Measurements from ENCODE around the gene ENAM.

Gene ENAM, protein sequence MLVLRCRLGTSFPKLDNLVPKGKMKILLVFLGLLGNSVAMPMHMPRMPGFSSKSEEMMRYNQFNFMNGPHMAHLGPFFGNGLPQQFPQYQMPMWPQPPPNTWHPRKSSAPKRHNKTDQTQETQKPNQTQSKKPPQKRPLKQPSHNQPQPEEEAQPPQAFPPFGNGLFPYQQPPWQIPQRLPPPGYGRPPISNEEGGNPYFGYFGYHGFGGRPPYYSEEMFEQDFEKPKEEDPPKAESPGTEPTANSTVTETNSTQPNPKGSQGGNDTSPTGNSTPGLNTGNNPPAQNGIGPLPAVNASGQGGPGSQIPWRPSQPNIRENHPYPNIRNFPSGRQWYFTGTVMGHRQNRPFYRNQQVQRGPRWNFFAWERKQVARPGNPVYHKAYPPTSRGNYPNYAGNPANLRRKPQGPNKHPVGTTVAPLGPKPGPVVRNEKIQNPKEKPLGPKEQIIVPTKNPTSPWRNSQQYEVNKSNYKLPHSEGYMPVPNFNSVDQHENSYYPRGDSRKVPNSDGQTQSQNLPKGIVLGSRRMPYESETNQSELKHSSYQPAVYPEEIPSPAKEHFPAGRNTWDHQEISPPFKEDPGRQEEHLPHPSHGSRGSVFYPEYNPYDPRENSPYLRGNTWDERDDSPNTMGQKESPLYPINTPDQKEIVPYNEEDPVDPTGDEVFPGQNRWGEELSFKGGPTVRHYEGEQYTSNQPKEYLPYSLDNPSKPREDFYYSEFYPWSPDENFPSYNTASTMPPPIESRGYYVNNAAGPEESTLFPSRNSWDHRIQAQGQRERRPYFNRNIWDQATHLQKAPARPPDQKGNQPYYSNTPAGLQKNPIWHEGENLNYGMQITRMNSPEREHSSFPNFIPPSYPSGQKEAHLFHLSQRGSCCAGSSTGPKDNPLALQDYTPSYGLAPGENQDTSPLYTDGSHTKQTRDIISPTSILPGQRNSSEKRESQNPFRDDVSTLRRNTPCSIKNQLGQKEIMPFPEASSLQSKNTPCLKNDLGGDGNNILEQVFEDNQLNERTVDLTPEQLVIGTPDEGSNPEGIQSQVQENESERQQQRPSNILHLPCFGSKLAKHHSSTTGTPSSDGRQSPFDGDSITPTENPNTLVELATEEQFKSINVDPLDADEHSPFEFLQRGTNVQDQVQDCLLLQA

DNA sequence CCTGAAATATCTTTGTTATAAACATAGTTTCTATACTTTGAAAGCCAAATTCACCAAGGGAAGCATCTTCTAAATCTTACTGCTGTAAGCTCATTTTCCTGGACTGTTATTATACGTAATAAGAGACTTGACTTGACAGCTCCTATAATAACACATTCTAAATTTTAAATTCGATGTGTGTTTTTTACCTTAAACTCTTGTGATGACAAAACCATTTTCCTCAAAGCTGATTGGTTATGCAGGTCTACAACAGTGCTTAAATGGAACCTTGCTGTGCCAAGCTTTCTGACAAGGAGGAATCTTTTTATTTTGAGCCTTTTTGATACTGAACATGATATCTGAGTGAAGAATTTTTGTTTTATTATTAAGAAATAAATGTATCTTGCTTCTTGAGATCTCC, at the start of gene ENAM:
ENAM (plus strand) TSS at position 301 of the 400 bp plus-strand sequence. CDS start 757 bp downstream, outside the sequence.
- no peak for DNase-seq

DNA sequence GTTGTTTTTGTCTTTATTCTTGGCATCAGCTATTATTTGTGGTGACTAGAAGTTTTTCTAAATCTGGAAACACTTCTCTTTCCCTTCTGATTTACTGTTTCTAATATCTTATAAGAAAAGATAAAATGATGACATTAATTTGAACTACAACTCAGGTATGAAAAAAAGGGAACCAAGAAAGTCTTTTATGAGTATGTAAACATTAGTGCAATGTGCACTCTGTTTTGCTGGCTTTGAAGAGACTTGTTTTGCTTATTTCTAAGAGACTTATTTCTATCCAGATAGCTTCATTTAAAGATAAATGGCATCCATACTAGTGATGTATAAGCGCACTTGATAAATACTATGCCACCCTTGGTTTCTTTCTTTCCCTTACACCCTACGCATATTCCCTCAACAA, 46.6 kb upstream of the ENAM start:
- DNase-seq: no peak

DNA sequence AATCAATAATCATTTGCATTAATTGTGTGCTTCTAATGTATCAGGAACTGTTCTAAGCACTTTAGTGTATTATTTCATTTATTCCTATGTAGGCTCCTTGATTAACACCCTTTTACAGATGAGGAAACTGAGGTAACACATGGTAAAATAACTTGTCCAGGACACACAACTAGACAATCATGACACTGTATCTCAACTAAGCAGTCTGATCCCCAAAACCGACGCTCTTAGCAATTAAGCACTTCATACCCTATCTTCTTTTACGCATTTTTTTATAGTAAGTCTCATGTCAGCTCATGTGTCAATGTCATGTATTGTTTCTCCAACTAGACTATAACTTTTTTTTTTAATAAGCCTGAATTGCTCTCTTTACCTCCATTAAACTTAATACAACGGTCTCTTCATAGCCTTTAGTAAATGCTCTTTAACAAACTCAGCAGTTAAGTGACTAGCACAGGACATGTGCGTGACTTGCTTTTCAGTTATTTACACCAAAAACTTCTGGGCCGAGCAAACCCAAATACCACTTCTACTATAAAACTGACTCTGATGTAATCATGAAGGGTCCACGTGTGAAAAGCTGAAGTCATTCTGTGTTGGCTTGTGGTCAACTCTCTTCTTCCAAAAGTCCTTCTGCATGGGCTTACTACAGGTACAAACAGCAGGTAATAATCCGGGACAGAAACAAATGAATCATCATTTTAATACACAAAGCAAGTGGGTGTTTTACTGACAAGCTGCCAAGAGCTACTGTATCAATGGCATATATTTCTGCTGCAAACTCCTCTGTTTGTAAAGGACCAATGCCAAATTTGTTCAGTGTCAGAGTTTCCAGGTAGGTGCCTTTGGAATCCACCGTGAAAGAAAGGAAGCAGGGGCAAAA, 44.4 kb upstream of the ENAM start:
- peak; percentile 90 for DNase-seq

DNA sequence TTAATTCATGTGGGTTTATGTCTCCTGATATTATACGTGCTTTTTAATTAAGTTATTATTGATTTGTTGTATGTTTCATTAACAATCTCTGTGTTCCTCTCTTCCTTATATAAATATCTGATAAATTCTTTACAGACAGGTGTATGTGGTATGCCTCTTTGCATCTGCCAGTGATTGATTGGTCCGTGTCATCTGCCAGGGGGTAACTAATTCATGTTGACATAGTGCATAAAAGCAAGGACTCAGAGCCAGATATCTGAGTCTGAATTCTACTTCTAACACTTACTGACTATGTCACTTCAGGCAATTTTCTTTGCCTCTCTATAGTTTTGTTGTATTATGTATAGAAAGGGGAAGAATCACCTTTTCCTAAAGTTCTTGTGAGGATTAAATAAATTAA, 41.7 kb upstream of the ENAM start:
- no peak for DNase-seq

DNA sequence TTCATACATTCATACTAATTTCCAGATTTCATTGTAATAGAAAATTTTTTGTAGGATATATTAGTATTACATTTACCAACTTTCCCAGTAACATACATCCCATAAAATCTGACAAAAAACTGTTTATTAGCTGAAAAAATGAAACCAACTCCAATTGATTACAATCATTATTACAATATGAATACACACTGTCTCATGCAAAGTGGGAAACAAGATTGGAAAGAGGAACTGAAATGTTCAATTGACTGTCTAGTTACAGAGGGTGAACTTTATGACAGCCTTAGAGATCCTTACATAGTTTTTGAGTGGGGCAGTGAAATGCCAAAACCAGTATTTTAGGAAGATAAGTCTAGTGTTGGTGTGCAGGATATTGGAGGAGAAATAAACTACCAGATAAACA, 38.8 kb upstream of the ENAM start:
- no peak for DNase-seq

DNA sequence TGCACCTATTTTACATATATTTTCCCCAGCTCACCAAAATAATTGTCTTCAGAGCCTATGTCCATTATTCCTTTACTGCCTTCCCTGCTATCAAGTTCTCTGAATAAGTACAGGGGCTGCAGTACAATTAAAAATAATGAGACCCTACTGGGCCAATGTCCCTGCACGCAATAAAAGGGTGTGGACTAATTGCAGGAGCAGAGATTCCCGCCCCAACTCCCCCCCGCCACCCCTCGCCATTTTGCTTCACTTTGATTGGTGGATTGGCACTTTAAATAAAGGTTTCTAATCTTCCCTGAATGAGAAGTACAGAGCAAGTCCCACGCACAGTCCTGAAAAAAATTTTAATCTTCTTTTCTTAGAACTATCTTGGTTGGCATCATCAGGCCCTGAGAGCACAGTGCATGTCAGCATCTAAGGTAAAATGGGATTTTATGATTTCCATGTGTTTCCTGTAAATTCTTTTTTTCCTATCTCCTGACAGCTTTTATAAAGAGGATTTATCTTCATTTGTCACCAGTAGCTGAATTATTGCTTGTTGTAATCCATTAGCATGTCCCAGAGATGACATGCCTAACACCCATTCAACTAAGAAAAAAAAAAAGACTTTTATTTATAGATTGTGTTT, 36.5 kb upstream of the ENAM start, which contains the start of gene AMBN:
AMBN (plus strand) TSS at position 302 of the 628 bp plus-strand sequence; CDS start at position 405, 103 bp downstream.
- no peak for DNase-seq

DNA sequence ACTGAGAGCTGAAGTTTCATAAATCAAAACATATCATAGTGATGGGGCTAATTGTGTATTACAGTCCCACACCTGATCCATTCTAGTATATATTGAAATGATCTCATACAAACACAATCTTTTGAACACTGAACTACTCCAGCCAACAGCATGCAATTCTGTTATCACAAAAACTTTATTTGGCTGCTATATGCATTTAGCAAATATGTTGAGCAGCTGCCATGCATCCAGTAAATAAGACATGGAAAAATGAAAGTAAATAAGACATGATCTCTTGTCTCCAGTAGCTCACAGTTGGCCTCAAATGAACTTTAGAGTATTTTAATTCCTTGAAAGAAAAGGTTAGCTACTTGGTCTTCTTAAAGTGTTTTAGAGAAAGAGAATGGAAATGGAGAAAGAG, 34.3 kb upstream of the ENAM start:
- DNase-seq: no peak

DNA sequence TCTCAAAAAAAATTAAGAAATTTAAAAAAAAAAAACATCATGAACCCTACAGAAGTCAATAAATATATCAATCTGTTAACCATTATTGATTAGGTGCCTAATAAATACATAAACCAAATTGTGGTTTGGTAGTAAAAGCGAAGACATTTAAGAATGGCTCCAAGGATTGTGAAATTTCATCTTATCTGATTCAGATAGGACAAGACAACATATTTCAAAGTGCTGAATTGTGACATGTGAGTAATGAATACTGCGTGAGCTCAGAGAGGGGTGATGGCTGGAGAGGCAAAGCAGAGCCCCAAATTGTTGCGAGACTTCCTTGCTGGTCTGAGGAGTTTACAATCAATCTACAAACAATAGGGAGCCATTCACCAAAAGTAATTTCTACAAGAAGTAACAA, 28.2 kb upstream of the ENAM start:
- no peak for DNase-seq

DNA sequence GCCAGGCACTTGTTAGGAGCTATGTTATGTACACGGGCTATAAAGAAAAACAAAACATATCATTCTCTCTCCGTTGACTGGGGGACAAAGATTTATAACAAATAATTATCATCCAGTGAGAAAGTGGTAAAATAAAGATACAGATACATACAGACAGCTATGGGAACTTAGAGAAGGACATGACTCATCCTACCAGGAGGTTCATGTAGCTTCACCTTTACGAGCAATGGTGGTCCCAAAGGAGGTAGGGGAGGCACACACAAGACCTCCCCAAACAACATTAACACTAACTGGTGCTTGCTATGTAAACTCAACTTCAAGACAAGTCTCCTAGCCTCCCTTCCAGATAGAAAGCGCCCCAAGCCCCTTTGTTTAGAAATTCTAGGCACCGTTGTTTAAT, 27.6 kb upstream of the ENAM start:
- DNase-seq: no peak

DNA sequence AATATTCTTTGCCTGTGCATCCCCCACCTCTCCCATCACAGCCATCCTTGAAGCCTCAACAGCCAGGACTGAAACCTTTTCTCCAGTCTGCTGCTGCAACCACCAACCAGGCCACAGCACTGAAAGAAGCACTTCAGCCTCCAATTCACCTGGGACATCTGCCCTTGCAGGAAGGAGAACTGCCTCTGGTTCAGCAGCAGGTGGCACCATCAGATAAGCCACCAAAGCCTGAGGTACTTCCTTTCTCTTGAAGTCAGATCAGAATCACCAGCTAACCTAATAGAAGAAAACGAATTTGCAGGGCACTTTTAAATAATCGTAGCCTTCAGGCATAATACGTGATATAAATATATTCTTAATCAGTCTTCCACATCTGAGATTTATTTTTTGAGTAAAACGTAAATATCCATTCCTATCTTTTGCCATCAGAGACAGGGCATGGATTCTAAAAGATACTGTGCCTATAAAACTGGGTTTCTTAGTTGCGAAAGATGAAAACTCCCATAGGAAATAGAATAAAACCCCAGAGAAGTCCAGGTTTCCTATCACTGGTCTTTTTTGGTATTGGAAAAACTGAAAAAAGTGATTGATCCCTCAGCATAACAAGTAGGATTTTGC, 27.0 kb upstream of the ENAM start:
- DNase-seq: peak; percentile 79

DNA sequence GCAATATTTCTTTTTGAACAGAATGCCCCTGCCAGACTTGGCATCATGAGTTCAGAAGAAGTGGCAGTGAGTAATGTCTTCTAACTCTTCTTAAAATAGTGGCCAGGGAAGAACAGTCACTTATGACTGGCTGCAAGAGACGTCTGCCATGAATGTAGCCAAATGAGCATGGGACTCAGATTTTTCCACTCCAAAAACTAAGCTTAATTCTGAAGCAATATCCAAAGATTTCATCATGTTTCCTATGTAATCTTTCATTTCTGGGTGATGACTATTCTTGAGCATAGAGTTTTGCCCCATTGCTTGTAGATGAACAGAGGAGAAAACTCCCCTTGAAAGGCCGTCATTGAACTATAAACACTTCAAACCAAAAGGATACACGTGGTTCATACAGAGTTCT, 24.7 kb upstream of the ENAM start:
- no peak for DNase-seq

DNA sequence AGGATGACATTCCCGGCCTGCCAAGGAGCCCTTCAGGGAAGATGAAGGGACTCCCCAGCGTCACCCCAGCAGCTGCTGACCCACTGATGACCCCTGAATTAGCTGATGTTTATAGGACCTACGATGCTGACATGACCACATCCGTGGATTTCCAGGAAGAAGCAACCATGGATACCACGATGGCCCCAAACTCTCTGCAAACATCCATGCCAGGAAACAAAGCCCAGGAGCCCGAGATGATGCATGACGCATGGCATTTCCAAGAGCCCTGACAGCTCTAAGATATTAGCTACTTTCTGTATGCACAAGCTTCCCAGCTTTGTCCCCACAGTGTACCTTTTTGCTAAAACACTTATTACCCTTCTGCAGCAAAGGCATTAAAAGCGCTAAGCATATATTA, 22.1 kb upstream of the ENAM start:
- no peak for DNase-seq

DNA sequence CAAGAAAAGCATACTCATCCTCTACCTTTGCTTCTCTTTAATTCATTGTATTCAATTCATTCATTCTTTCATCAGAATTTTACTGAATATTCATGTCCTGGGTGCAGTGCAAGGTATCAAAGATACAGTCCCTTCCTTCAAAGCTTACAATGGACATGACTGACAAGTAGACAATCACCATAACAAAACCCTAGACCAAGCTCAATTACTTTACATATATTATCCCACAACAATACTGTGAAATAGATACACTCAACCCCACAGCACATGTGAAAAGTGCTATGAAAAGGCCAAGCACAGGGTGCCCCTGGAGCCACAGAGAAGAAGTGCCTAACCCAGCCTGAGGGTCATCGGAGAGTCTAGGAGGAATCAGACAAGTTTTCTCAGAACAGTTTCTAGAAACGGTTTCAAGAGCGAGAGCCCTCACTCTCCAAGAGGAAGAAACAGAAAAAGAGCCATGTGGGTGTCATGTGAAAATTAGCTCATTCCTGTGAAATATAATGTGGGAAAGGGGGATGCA, 21.1 kb upstream of the ENAM start:
- no peak for DNase-seq

DNA sequence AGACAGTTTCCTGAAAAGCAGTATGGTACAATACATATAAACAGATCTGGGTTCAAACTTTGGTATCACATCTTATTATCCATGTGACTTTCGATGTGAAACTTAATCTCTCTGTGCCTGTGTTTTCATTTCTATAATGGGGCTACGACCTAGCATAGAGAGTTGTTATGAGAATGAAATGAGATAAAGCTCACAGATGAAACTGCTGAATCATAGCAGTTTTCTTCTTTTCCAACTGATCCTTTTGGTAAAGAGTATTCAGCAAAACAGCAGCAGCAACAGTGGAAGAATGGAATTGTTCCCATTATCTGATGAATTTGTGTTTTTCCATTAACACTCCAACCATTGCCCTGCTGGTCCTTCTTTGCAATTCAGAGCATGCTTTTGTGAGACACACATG, 20.2 kb upstream of the ENAM start:
- no peak for DNase-seq

DNA sequence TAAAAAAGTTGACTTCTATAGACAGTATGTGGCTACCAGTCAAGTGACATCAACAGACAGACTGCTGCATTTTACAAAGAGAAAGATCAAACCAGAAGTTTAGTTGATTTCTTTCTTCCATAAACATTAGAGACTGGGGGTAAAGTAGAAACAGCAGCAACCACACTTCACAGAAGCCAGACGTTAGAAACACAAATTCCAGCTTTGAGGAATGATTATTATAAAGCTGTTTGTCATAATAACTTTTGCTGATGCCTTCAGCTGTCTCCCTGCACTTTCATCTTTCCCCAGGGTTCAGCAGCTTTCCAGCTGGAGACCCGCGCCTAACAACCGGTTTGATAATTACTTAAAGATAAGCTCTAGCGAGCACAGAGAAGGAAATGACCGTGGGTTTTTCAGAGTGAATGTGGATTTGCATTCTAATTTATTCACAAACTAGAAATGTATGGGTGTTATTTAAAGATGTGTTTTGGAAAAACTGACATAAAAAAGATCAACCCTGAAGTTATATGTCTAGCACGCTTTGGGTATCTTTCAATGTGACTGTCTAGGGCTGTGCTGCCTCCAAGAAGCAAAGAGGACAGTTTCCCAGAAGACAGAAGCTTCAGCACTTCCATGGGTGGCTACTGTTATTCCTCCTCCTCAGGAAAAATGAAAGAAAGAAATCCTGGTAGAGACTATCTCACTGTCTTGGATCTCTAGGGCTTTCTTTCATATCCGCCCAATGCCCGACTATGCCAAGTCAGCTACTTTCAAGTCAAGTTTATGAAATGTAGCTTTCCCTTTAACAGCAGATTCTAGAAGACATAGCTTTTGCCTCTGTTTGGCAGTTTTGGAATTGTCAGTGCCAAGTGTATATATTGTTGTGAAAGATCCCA, 15.0 kb upstream of the ENAM start:
- no peak for DNase-seq

DNA sequence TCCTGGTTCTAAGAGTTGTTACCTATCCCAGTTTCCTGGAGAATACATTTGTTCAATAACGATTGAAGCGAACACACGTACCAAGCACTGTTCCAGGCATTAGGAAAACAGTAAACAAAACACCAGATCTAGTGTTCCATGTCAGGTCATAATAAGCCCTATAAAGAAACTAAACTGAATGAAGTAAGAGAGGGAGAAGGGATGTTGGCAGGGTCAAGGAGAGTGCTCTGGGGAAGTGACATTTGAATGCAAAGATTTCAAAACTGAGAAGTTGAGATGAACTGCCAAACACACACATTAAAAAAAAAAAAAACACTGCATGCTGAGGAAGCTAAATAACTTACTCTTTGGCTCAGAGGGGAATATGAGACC, 14.4 kb upstream of the ENAM start:
- DNase-seq: no peak

DNA sequence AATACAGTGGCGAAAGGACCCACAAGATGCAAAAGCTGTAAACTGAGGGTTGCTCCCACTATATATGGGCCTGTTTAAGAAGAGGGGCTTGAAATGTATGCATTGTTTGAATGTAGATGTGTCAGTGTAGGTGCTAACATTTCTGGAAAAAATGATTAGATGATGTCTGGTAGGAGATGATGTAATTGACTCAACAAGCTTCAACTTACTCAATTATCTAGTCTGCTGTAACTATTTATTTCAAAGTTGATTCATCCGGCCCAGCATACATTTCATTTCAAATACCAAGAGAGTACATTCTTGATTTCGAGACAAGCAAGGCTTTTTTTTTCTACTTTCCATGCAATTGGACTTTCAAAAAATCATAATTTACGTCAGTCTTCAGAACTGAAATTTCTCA, 9.3 kb upstream of the ENAM start:
- no peak for DNase-seq

DNA sequence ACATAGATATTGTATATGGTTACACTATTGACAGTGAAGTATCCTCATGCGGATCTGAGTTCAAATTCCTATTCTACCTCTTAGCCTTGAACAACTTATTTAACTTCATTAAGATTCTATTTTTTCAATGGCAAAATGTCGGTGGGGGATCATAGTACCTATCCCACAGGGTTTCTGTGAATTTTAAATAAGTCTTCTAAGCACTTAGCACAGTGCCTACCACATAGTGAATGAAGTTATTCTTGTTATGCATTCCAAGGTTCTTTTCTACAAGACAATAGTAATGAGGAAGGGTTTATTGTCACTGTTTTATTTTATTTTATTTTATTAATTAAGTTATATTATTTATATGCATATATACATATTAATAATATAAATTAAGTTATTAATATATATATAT, 8.8 kb upstream of the ENAM start:
- DNase-seq: no peak

DNA sequence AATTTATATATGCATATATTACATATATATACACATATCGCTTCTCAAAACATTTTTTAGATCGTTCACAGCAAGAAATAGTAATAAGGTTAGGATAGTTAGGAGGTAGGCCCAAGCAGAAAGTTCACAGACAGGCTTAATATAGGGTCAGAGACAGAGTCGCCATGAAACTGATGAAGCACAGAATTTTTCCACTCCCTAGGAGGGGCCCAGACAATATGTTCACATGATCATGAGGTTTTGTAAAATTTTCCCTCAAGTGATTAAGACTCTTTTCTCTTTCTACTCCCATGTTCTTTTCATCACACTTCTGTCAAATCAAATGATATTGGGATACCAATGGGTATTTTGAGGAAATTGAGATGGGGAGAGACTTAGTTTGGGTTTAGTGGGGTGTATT, 5.2 kb upstream of the ENAM start:
- DNase-seq: no peak

DNA sequence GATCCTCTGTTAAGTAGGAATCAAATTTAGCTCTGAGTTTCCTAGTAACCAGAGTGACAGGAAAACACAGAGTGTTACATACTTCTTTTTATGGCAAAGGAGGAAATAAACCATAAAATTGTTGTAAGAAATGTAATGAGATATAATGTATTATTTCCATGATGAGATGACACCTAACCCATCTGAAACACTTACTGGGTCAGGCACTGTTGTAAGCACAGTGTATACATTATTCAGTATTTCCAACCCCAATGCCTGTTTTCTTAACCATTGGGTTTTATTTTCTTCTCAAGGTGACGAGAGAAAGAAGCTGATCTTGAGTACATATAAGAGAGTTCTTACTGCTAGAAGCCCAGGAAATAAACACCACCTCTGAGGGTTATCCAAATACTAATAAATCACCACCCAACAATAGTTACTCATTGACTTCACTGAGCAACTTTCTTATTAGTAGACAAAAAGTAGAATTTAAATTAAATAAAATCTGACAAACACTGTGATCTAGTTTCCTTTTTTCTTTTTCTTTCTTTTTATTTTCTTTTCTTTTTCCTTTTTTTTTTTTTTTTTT, 4.2 kb upstream of the ENAM start:
- DNase-seq: no peak
